Lower leg skin (tissue), 3 donors: ENCODE measurements around the gene DGKB.

Source experiments
- CTCF ChIP-seq, 3 donors: fragments of 450-650 bp; IDR thresholded peaks; one replicate each; pipeline ENCODE4 v1.5.1; 2016; ENCODE audit warnings: antibody characterized with exemption in 3 of 3, mild to moderate bottlenecking in 3 of 3, moderate library complexity in 2 of 3
- POLR2A ChIP-seq, 2 donors: fragments of 450-650 bp; IDR thresholded peaks; one replicate each; pipeline ENCODE4 v1.6.1; 2016 to 2017; ENCODE audit warnings: antibody characterized with exemption in 2 of 2, mild to moderate bottlenecking in 1 of 2, moderate library complexity in 1 of 2

- TF ChIP-seq CTCF (IDR thresholded peaks at IDR 0.05): no peak
- TF ChIP-seq POLR2A (IDR thresholded peaks at IDR 0.05): no peak
These were observed 58.8 kb downstream of the DGKB start for GRCh38 chr7:14843755-14844154.
